OCI-LY7 (cell line): ENCODE measurements around the gene RGS17.

Source experiments
- CTCF ChIP-seq: fragments of 200-600 bp; sonication (generic); conservative IDR thresholded peaks from 2 replicates; pipeline ENCODE4 v1.5.1; 2014; ENCODE audit warnings: mild to moderate bottlenecking, antibody characterized with exemption, low read length, moderate library complexity, mixed read lengths
- EZH2phosphoT487 ChIP-seq: fragments of 200-600 bp; sonication (generic); IDR thresholded peaks from 2 replicates; pipeline ENCODE4 v1.6.1; 2018; ENCODE audit warnings: low read depth, borderline replicate concordance, mild to moderate bottlenecking, mixed run types, antibody characterized with exemption, low read length, moderate library complexity, mixed read lengths

- TF ChIP-seq EZH2phosphoT487 (no peak), CTCF (no peak)
Measured at GRCh38 chr6:153167907-153168306, 36.8 kb upstream of the RGS17 start.
